H1 (cell line): ENCODE data around the gene MAPT. TPM values are rescaled to one million over a fixed set of nuclear protein-coding genes. Genes with fewer than 3 reads are reported as not detected.

Experiments used
- ASH2L ChIP-seq: fragments of 200-600, 300-600 bp; sonication (generic); IDR thresholded peaks from one replicate; pipeline ENCODE4 v1.7.1; 2017; ENCODE audit warnings: low read length
- BRCA1 ChIP-seq: IDR thresholded peaks from 2 replicates; pipeline ENCODE4 v1.6.1; 2012; ENCODE audit warnings: low read depth, low read length, improper control_type of control experiment
- CHD2 ChIP-seq: IDR thresholded peaks from 2 replicates; pipeline ENCODE4 v1.6.1; 2012; ENCODE audit warnings: low read length, improper control_type of control experiment
- CHD7 ChIP-seq: fragments of 300-600 bp; sonication (generic); IDR thresholded peaks from 2 replicates; pipeline ENCODE4 v1.7.1; 2012; ENCODE audit warnings: low read length, moderate library complexity, mild to moderate bottlenecking, inconsistent platforms; ENCODE audit not compliant: insufficient replicate concordance
- EGR1 ChIP-seq: IDR thresholded peaks from 2 replicates; pipeline ENCODE4 v1.6.1; 2011; ENCODE audit warnings: low read depth, low read length, borderline replicate concordance
- EZH2 ChIP-seq: fragments of 200-600 bp; sonication (generic); IDR thresholded peaks from 2 replicates; pipeline ENCODE4 v1.7.1; 2012; ENCODE audit warnings: low read depth, mild to moderate bottlenecking, moderate library complexity, low read length, inconsistent platforms; ENCODE audit not compliant: severe bottlenecking
- GTF2F1 ChIP-seq: IDR thresholded peaks from 2 replicates; pipeline ENCODE4 v1.6.1; 2012; ENCODE audit warnings: low read depth, low read length, improper control_type of control experiment, borderline replicate concordance
- MAFK ChIP-seq: IDR thresholded peaks from 2 replicates; pipeline ENCODE4 v1.6.1; 2012; ENCODE audit warnings: low read depth, mild to moderate bottlenecking, improper control_type of control experiment, low read length
- PHF8 ChIP-seq: fragments of 200-600 bp; sonication (generic); conservative IDR thresholded peaks from 2 replicates; pipeline ENCODE4 v1.7.1; 2012; ENCODE audit warnings: low read depth, mild to moderate bottlenecking, inconsistent platforms, low read length, moderate library complexity
- POLR2A ChIP-seq, 2 experiments: IDR thresholded peaks; 1 replicate in 1 of 2; 2 replicates in 1 of 2; pipeline ENCODE4 v1.6.1; 2011; ENCODE audit warnings: low read depth in 2 of 2, low read length in 2 of 2, mild to moderate bottlenecking in 2 of 2; ENCODE audit errors: control extremely low read depth in 1 of 2
- SIX5 ChIP-seq: IDR thresholded peaks from 2 replicates; pipeline ENCODE4 v1.6.1; 2011; ENCODE audit warnings: mild to moderate bottlenecking, low read depth, low read length
- SP2 ChIP-seq: IDR thresholded peaks from 2 replicates; pipeline ENCODE4 v1.6.1; 2012; ENCODE audit warnings: mild to moderate bottlenecking, low read length, inconsistent platforms
- TEAD4 ChIP-seq: IDR thresholded peaks from 2 replicates; pipeline ENCODE4 v1.6.1; 2012; ENCODE audit warnings: low read depth, low read length, inconsistent platforms, mixed read lengths
- YY1 ChIP-seq: IDR thresholded peaks from 2 replicates; pipeline ENCODE4 v1.6.1; 2011; ENCODE audit warnings: low read depth, mild to moderate bottlenecking, low read length
- polyA plus RNA-seq, 7 experiments: library from polyadenylated mRNA; depleted of rRNA in 3 of 7; stranded (reverse) in 5 of 7; unstranded in 2 of 7; fragments of >200 nt in 5 of 7; fragments of 200-250 nt in 2 of 7; gene quantifications; 1 replicate in 5 of 7; 2 replicates in 1 of 7; 4 replicates in 1 of 7; pipeline versions ENCODE4 v1.2.1 to v1.2.3, GENCODE V29; 2011 to 2013; ENCODE audit warnings: missing spikeins in 2 of 7, mixed read lengths in 2 of 7
- total RNA-seq: library from RNA; stranded (reverse); fragmentation: NEBNext Ultra II Directional; extraction: Animal tissue kit (Norgen Biotek cat#: 25700); gene quantifications from 2 replicates; pipeline ENCODE4 v1.2.1, GENCODE V29; 2021

Gene MAPT
- total and polyA plus RNA-seq, 2 of the 8 experiments (the other 6 are each of a cell fraction or from before 2014, with no cell fraction given): 0.54 to 1.7 TPM

DNA sequence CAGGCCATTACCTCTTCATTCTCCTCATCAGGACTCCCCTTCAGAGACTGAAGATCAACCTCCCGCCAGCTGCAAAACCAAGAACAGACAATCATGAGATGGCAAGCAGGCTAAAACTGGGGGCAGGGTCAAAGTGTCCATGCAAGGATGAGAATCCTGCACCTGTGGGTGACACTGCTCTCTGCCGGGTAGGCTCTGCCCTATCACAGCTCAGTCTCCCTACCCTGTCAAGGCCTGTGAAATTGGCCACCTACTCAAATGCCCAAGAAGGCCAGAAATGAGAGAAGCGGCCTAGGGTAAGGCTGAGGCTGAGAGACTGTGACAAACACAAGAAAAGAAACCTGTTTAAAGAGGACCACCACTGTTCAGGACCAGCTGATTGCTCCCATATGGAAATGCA lies 139.0 kb downstream of the MAPT start (continued):
- no peak for TF ChIP-seq CHD7
- TF ChIP-seq POLR2A (IDR thresholded peaks at IDR 0.05; ENCODE audit: control extremely low read depth in 1 of 2, low read depth in 2 of 2, low read length in 2 of 2): no peak
- no peak for TF ChIP-seq GTF2F1
- TF ChIP-seq PHF8: no peak
- no peak for TF ChIP-seq TEAD4
- TF ChIP-seq BRCA1: no peak
- no peak for TF ChIP-seq ASH2L
- no peak for TF ChIP-seq SP2
- no peak for TF ChIP-seq CHD2
- no peak for TF ChIP-seq SIX5
- no peak for TF ChIP-seq MAFK
- no peak for TF ChIP-seq EGR1
- no peak for TF ChIP-seq YY1
- no peak for TF ChIP-seq EZH2
